NB4 (cell line): Measurements from ENCODE around the gene NR4A2.

Source experiments
- POLR2A ChIP-seq: IDR thresholded peaks from 2 replicates; pipeline ENCODE4 v1.6.1; 2011; ENCODE audit warnings: mild to moderate bottlenecking; ENCODE audit not compliant: insufficient read length; ENCODE audit errors: extremely low read depth
- TF ChIP-seq, protein P1 (sequence below): IDR thresholded peaks from one replicate; pipeline ENCODE4 v1.5.1; 2012; ENCODE audit warnings: low read depth, low read length
- TF ChIP-seq, protein P2 (sequence below): IDR thresholded peaks from 2 replicates; pipeline ENCODE4 v1.6.1; 2011; ENCODE audit warnings: low read depth, low read length

DNA sequence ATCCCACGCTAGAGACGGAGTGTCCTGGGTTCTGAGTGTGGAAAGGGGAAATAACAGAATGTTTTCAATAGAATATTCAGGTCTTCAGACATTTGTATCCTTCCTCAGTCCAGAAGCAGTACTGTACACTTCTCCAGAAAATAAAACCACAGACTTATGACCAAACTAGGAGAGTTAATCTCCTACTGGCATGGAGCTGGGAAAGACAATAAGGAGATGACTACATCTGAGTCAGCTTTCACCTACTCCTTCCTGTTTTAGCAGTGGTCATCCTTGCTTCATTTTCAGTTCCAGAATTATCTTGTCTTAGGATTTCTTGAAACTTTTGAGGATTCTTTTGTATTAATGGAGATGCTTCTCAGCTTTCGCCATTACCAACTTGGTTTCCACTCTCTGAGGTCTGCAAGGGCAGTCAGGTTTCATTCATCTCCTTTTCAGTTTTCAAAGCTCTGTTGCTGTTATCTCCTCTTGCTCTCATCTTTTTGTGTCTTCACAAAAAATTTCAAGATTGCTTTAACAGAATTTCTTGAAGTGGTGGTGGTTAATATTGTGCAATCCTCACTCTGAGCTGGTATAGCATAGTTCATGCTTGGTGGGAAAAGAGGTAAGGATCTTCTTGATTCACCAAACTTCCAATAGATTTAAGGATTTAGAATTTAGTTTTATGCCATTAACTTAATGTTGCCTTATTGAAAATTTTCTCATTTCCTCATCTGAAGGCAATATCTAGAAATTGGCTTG, 23.7 kb upstream of the NR4A2 start:
- TF ChIP-seq, protein P1, sequence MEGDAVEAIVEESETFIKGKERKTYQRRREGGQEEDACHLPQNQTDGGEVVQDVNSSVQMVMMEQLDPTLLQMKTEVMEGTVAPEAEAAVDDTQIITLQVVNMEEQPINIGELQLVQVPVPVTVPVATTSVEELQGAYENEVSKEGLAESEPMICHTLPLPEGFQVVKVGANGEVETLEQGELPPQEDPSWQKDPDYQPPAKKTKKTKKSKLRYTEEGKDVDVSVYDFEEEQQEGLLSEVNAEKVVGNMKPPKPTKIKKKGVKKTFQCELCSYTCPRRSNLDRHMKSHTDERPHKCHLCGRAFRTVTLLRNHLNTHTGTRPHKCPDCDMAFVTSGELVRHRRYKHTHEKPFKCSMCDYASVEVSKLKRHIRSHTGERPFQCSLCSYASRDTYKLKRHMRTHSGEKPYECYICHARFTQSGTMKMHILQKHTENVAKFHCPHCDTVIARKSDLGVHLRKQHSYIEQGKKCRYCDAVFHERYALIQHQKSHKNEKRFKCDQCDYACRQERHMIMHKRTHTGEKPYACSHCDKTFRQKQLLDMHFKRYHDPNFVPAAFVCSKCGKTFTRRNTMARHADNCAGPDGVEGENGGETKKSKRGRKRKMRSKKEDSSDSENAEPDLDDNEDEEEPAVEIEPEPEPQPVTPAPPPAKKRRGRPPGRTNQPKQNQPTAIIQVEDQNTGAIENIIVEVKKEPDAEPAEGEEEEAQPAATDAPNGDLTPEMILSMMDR = no peak
- no peak for TF ChIP-seq POLR2A
- TF ChIP-seq, protein P2, sequence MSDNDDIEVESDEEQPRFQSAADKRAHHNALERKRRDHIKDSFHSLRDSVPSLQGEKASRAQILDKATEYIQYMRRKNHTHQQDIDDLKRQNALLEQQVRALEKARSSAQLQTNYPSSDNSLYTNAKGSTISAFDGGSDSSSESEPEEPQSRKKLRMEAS = no peak
